Right cardiac atrium (tissue), 5 donors: Measurements from ENCODE around the gene PPP1R15A. TPM values are rescaled to one million over a fixed set of nuclear protein-coding genes. Genes with fewer than 3 reads are reported as not detected.
"Not testable (repeated sequence)": the region's sequence is repeated elsewhere in the genome, so short reads cannot be mapped to it uniquely, and the experiment has no call there.

Source experiments
- ATAC-seq, 2 donors: fragments of 200-7000 bp; cut with Tn5 transposase; one replicate each; pipeline versions ENCODE4 v1.8.0 to v1.9.1; 2020; ENCODE audit warnings: moderate library complexity in 2 of 2, mild to moderate bottlenecking in 1 of 2
- DNase-seq, 3 donors: peaks; one replicate each; pipeline ENCODE4 v3.0.0-alpha.2; 2020
- H3K27ac ChIP-seq: one replicate; pipeline ENCODE4 v1.5.1; 2013; ENCODE audit warnings: mild to moderate bottlenecking, low read length, control low read depth, moderate library complexity
- H3K27me3 ChIP-seq: one replicate; pipeline ENCODE4 v1.6.1; 2013; ENCODE audit not compliant: control insufficient read depth, insufficient read depth
- H3K4me1 ChIP-seq: one replicate; pipeline ENCODE4 v1.6.1; 2013; ENCODE audit warnings: low read length; ENCODE audit not compliant: control insufficient read depth, insufficient read depth
- H3K4me3 ChIP-seq: one replicate; pipeline ENCODE4 v1.5.1; 2013; ENCODE audit warnings: low read length, control low read depth
- H3K9me3 ChIP-seq: one replicate; pipeline ENCODE4 v1.6.1; 2013; ENCODE audit warnings: low read length; ENCODE audit not compliant: control insufficient read depth
- whole genome bisulfite sequencing: extraction: QIAGEN DNeasy Blood & Tissue Kit; methylation state at CpG from one replicate; pipeline ENCODE4 v1.1.7; 2013; 5-methylcytosine and 5-hydroxymethylcytosine counted together
- intact Hi-C, 4 donors: fragments of 100-400 bp; cut with DNase I; formaldehyde crosslinking; loops; one replicate each; pipeline versions ENCODE4 v1.11.0 to v1.14.0; 2022 to 2023
- polyA plus RNA-seq: library from polyadenylated mRNA; stranded (reverse); fragments of 200-250 nt; gene quantifications from one replicate; pipeline ENCODE4 v1.2.3, GENCODE V29; 2013
- total RNA-seq, 4 donors: library from RNA; stranded (reverse); fragmentation: NEBNext Ultra II Directional; extraction: Animal tissue kit (Norgen Biotek cat#: 25700); gene quantifications; one replicate each; pipeline ENCODE4 v1.2.1, GENCODE V29; 2021
- donor health status: healthy with polysubstance abuse.
- donor health status: DM: no; HTN: yes; CAD: no.
- donor health status: DM: no; HTN: no; CAD: no.
- donor health status: DM: no; HTN: yes; CAD: no; lungs with severe emphysema.
- donor health status: DM: yes; HTN: yes; CAD: no.

The PPP1R15A gene
- total and polyA plus RNA-seq, 5 donors, result 60.8 to 156 (median 71.4) TPM

GRCh38 chr19:48871471-48872181 lies 595 bp upstream of the PPP1R15A start:
- H3K4me1 ChIP-seq, ATAC-seq, H3K27ac ChIP-seq, DNase-seq, H3K27me3 ChIP-seq, H3K9me3 ChIP-seq, H3K4me3 ChIP-seq: not testable (repeated sequence)
- intact Hi-C loops, result loop anchor here in 1 of 4 donors (10.0 kb wide), 1 partner anchor 93 kb away; the partner anchor contains the start of gene FTL
- WGBS, result 84% methylated on average over 24 of the region's 31 CpGs

GRCh38 chr19:48872884-48873475 lies 759 bp downstream of the PPP1R15A start:
- H3K4me3 ChIP-seq, result peak overlapping the region; percentile 71
- no peaks in the 10 kb centered on the region for H3K4me1 ChIP-seq
- peak; percentile 77 to 79 for ATAC-seq
- WGBS, result 2% methylated on average over 14 of the region's 14 CpGs
- no peaks in the 10 kb centered on the region for H3K27me3 ChIP-seq
- DNase-seq, result peak; percentile 89 to 94 (median 90)
- peak overlapping the region; percentile 98 for H3K27ac ChIP-seq
- H3K9me3 ChIP-seq, result no peaks in the 10 kb centered on the region
- intact Hi-C loops, result loop anchor here in 1 of 4 donors (10.0 kb wide), 1 partner anchor 92 kb away; the partner anchor contains the start of gene FTL

- Histone ChIP-seq H3K27ac (peak overlapping the region; percentile 98), H3K4me1 (no peaks in the 10 kb centered on the region), H3K4me3 (peak overlapping the region; percentile 71), H3K27me3 (no peaks in the 10 kb centered on the region), H3K9me3 (no peaks in the 10 kb centered on the region)
- DNase-seq, result peak in 1 of 3 donors; percentile 65
- WGBS, result 13% methylated on average over 14 of the region's 14 CpGs
- intact Hi-C loops, result loop anchor here in 1 of 4 donors (10.0 kb wide), 1 partner anchor 91 kb away; the partner anchor contains the start of gene FTL
- peak in 1 of 2 donors; percentile 0 for ATAC-seq
Measured at GRCh38 chr19:48873476-48874302, 1.5 kb downstream of the PPP1R15A start.

GRCh38 chr19:48874303-48875135 lies 2.3 kb downstream of the PPP1R15A start:
- WGBS, result 10% methylated on average over 17 of the region's 17 CpGs
- H3K4me1 ChIP-seq, result peaks cover 5% of the 10 kb centered on the region
- no peak for ATAC-seq

GRCh38 chr19:48876043-48876981 lies 4.1 kb downstream of the PPP1R15A start:
- WGBS, result 52% methylated on average over 30 of the region's 30 CpGs
- intact Hi-C loops, result loop anchor here in 1 of 4 donors (10.0 kb wide), 1 partner anchor 88 kb away; the partner anchor contains the start of gene FTL
- not testable (repeated sequence) for H3K27me3 ChIP-seq, ATAC-seq, H3K9me3 ChIP-seq, H3K4me1 ChIP-seq
- Histone ChIP-seq H3K27ac (peak overlapping the region; percentile 40), H3K4me3 (peak overlapping the region; percentile 71)
- DNase-seq, result peak in 2 of 3 donors; percentile 62 to 68

More at GRCh38 chr19:48874303-48875135, 2.3 kb downstream of the PPP1R15A start:
- Histone ChIP-seq H3K27ac (peak overlapping the region; percentile 98), H3K9me3 (no peaks in the 10 kb centered on the region), H3K4me3 (peak overlapping the region; percentile 71), H3K27me3 (no peaks in the 10 kb centered on the region)
- peak; percentile 55 to 80 (median 74) for DNase-seq
- intact Hi-C loops, result loop anchor here in 1 of 4 donors (10.0 kb wide), 1 partner anchor 90 kb away; the partner anchor contains the start of gene FTL

- 78% methylated on average over 6 of the region's 6 CpGs for WGBS
- H3K4me1 ChIP-seq, result peaks cover 6% of the 10 kb centered on the region
- intact Hi-C loops, result loop anchor here in 1 of 4 donors (10.0 kb wide), 1 partner anchor 87 kb away; the partner anchor contains the start of gene FTL
Measured at GRCh38 chr19:48877855-48878195, 5.6 kb downstream of the PPP1R15A start.

GRCh38 chr19:48878196-48879024 lies 6.2 kb downstream of the PPP1R15A start:
- Histone ChIP-seq H3K4me3 (no peak overlapping the region), H3K27me3 (no peaks in the 10 kb centered on the region), H3K4me1 (peaks cover 6% of the 10 kb centered on the region), H3K9me3 (no peaks in the 10 kb centered on the region), H3K27ac (peak overlapping the region; percentile 81)
- DNase-seq (peak; percentile 81 to 85 (median 84)), ATAC-seq (peak; percentile 80 to 82)
- intact Hi-C loops, result loop anchor here in 1 of 4 donors (10.0 kb wide), 1 partner anchor 86 kb away; the partner anchor contains the start of gene FTL
- 41% methylated on average over 11 of the region's 11 CpGs for WGBS

More at GRCh38 chr19:48877855-48878195, 5.6 kb downstream of the PPP1R15A start:
- ATAC-seq (no peak), DNase-seq (no peak)
- peak overlapping the region; percentile 33 for H3K27ac ChIP-seq
- no peaks in the 10 kb centered on the region for H3K27me3 ChIP-seq
- H3K9me3 ChIP-seq, result no peaks in the 10 kb centered on the region
- H3K4me3 ChIP-seq, result no peak overlapping the region

GRCh38 chr19:48879025-48879637 lies 6.9 kb downstream of the PPP1R15A start:
- no peak overlapping the region for H3K4me3 ChIP-seq
- H3K27me3 ChIP-seq, result no peaks in the 10 kb centered on the region
- H3K27ac ChIP-seq, result peak overlapping the region; percentile 48
- whole genome bisulfite sequencing, result 81% methylated on average over 13 of the region's 13 CpGs
- ATAC-seq (no peak), DNase-seq (no peak)
- peaks cover 6% of the 10 kb centered on the region for H3K4me1 ChIP-seq
- intact Hi-C loops, result loop anchor here in 1 of 4 donors (10.0 kb wide), 1 partner anchor 86 kb away; the partner anchor contains the start of gene FTL
- H3K9me3 ChIP-seq, result no peaks in the 10 kb centered on the region
